Parathyroid adenoma (tissue), 2 donors: ENCODE data around the gene IL10.

Experiments
- H2AFZ ChIP-seq: fragments of 300-600 bp; sonication (generic); one replicate; pipeline ENCODE4 v1.7.0; 2017; ENCODE audit warnings: antibody characterized with exemption, mild to moderate bottlenecking
- H3K27ac ChIP-seq: fragments of 300-600 bp; sonication (generic); one replicate; pipeline ENCODE4 v1.7.0; 2017
- H3K27me3 ChIP-seq: fragments of 300-600 bp; sonication (generic); one replicate; pipeline ENCODE4 v1.7.0; 2017; ENCODE audit warnings: low read length; ENCODE audit not compliant: control insufficient read depth, insufficient read depth
- H3K36me3 ChIP-seq: fragments of 300-600 bp; sonication (generic); one replicate; pipeline ENCODE4 v1.7.0; 2017; ENCODE audit warnings: low read length; ENCODE audit not compliant: control insufficient read depth, insufficient read depth
- H3K4me1 ChIP-seq: fragments of 300-600 bp; sonication (generic); one replicate; pipeline ENCODE4 v1.7.0; 2017; ENCODE audit warnings: control low read depth
- H3K4me2 ChIP-seq: fragments of 300-600 bp; sonication (generic); one replicate; pipeline ENCODE4 v1.7.0; 2017; ENCODE audit warnings: low read length
- H3K4me3 ChIP-seq: fragments of 300-600 bp; sonication (generic); one replicate; pipeline ENCODE4 v1.7.0; 2017; ENCODE audit warnings: low read depth, low read length
- H3K79me2 ChIP-seq: fragments of 300-600 bp; sonication (generic); one replicate; pipeline ENCODE4 v1.7.0; 2017; ENCODE audit warnings: control low read depth
- H3K9ac ChIP-seq: fragments of 300-600 bp; sonication (generic); one replicate; pipeline ENCODE4 v1.7.0; 2017; ENCODE audit warnings: mild to moderate bottlenecking
- H3K9me3 ChIP-seq: fragments of 300-600 bp; sonication (generic); one replicate; pipeline ENCODE4 v1.7.0; 2017; ENCODE audit warnings: low read length; ENCODE audit not compliant: control insufficient read depth
- TF ChIP-seq, protein P1 (sequence below): fragments of 300-600 bp; sonication (generic); IDR thresholded peaks from one replicate; pipeline ENCODE4 v1.7.0; 2017; ENCODE audit warnings: antibody characterized with exemption, mild to moderate bottlenecking
- donor health status: primary hyperparathyroidism.

IL10 gene

DNA sequence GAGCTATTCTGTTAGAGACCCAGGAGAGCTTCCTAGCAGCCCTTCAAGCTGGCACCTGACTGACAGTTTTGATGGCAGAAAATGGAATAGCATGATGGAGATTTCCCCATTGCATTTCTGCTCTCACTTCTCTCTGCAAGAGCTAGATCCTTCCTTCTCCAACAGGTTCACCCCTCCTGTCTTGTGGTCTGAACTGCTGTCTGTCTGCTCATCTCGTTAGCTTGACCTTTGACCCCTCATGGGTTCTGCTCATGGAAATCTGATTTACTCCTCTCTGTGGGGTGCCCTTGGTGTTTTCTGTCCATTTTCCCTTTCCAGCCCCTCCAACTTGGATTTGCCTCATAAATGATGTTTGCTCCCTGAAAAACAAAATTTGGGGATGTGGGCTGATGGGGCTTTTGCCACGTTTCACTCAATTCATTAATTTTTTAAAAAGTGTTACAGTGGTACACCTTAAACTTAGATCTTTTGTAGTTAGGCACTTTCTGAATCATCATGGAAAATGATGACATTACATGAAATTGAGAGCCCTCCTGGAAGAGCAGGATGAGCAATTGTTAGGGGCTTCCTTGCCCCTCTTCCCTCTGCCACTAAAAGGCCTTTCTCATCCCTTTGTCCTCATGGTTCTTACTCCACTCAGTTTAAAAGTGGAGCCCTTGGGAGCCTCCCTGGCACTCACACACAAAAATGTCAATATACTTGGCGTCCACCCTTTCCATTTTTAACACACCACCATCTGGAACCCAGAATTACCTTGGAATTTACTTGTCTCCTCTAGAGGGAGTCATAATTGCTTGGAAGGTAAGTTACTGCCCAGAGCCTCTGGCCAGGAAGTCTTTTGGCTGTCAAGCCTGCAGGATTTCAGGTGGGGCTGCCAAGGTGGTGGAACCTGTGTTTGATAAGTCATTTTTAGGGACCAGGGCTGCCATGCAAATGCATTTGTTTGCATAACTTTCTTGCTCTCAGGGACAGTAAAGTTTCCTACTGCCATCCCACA lies 33.6 kb downstream of the IL10 start:
- Histone ChIP-seq H3K9me3 (no peaks in the 10 kb centered on the region), H2AFZ (no peak overlapping the region), H3K36me3 (no peaks in the 10 kb centered on the region), H3K27me3 (no peaks in the 10 kb centered on the region), H3K4me3 (no peak overlapping the region), H3K4me1 (no peaks in the 10 kb centered on the region), H3K4me2 (no peak overlapping the region), H3K27ac (no peak overlapping the region), H3K9ac (no peak overlapping the region), H3K79me2 (no peaks in the 10 kb centered on the region)
- TF ChIP-seq, protein P1, sequence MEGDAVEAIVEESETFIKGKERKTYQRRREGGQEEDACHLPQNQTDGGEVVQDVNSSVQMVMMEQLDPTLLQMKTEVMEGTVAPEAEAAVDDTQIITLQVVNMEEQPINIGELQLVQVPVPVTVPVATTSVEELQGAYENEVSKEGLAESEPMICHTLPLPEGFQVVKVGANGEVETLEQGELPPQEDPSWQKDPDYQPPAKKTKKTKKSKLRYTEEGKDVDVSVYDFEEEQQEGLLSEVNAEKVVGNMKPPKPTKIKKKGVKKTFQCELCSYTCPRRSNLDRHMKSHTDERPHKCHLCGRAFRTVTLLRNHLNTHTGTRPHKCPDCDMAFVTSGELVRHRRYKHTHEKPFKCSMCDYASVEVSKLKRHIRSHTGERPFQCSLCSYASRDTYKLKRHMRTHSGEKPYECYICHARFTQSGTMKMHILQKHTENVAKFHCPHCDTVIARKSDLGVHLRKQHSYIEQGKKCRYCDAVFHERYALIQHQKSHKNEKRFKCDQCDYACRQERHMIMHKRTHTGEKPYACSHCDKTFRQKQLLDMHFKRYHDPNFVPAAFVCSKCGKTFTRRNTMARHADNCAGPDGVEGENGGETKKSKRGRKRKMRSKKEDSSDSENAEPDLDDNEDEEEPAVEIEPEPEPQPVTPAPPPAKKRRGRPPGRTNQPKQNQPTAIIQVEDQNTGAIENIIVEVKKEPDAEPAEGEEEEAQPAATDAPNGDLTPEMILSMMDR = no peak

DNA sequence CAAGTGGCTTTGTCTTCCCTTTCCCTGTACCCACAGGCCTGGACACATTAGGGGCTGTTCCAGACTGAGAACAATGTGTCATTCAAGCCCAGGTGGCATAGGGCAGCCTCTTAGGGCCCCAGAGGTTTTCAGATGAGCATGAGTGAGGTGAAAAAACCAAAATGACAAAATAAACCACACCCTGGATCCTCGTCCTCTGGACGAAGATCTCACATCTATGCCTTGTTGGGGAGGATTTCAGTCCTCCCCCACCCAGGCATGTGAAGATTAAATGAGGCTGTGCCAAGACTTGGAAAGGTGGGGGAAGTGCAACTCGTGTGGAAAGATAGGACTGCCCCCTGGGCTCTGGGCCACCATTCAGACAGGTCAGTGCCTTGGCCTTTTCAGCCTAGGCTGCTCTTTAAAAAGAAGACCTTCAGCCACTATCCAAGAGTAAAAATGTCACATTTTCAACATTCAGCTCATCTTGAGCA lies 34.5 kb downstream of the IL10 start:
- no peak overlapping the region for H3K4me2 ChIP-seq
- H3K79me2 ChIP-seq = no peaks in the 10 kb centered on the region
- H3K27me3 ChIP-seq = no peaks in the 10 kb centered on the region
- TF ChIP-seq, protein P1 = no peak
- H2AFZ ChIP-seq = no peak overlapping the region
- H3K9me3 ChIP-seq = no peaks in the 10 kb centered on the region
- H3K9ac ChIP-seq = no peak overlapping the region
- no peak overlapping the region for H3K27ac ChIP-seq
- H3K4me1 ChIP-seq = no peaks in the 10 kb centered on the region
- H3K4me3 ChIP-seq = no peak overlapping the region
- no peaks in the 10 kb centered on the region for H3K36me3 ChIP-seq

DNA sequence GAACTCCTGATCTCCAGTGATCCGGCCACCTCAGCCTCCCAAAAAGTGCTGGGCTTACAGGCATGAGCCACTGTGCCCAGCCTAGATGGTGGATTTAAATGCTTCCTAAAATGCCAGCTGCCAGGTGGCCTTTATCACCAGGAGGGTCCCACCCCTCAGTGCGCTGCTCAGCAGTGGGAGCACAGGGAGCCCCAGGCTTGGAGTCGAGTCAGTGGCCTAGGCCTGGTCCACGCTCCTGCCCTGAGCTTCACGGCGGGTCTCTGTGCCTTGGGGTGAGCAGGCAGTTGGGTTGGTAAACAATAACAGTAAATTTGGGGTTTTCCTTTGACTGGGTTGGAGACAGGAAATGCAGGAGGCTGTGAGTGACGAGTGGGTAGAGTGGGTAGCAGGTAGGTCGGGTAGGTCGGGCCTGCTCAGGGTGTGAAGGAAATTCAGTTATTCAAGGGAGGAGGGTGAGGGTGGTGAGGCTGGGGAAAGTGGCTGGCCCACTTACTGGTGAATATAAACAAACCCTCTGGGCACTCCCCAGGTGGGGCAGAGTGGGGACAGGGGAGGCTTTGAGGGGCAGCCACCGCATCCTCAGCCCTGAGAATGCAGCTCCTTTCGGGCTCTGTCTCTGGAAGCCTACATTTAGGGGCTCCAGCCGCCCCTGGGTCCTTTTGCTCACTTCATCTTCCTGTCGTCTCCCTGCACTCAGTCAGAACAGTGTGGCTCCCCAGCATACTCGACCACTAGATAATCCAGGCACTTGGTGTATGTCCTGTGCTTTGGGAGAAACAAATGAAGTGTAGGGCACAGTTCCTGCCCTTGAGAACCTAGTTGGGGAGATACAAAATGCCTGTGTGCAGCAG lies 35.2 kb downstream of the IL10 start:
- no peak overlapping the region for H3K27ac ChIP-seq
- H3K9ac ChIP-seq = no peak overlapping the region

DNA sequence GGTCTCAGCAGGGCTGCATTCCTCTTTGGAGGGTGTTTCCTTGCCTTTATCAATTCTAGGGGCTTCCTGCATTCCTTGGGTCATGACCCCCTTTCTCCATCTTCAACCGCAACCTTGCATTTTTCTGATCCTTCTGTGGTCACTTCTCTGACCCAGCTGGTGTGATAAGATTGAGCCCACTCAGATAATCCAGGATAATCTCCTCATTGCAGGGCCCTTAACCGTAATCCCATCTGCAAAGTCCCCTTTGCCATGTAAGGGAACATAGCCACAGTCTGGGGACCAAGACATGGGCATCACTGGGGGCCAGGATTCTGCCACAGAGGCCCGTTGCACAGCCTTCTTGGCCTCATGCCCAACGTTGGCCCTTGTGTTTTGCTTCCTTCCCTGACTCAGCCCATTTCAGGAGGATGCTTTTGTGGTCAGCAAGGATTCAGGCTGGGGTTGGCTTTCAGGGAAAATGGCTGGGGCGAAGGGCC lies 36.7 kb downstream of the IL10 start:
- H3K9ac ChIP-seq = no peak overlapping the region
- no peaks in the 10 kb centered on the region for H3K9me3 ChIP-seq
- H3K36me3 ChIP-seq = no peaks in the 10 kb centered on the region
- H3K27ac ChIP-seq = no peak overlapping the region
- H3K79me2 ChIP-seq = no peaks in the 10 kb centered on the region
- H2AFZ ChIP-seq = no peak overlapping the region
- no peaks in the 10 kb centered on the region for H3K4me1 ChIP-seq
- H3K4me3 ChIP-seq = no peak overlapping the region
- H3K4me2 ChIP-seq = no peak overlapping the region
- no peaks in the 10 kb centered on the region for H3K27me3 ChIP-seq
- TF ChIP-seq, protein P1 = no peak

More for the DNA sequence above, 35.2 kb downstream of the IL10 start:
- Histone ChIP-seq H2AFZ (no peak overlapping the region), H3K9me3 (no peaks in the 10 kb centered on the region), H3K4me3 (no peak overlapping the region), H3K4me1 (no peaks in the 10 kb centered on the region), H3K4me2 (no peak overlapping the region), H3K79me2 (no peaks in the 10 kb centered on the region), H3K27me3 (no peaks in the 10 kb centered on the region), H3K36me3 (no peaks in the 10 kb centered on the region)
- TF ChIP-seq, protein P1 = no peak
